Bladder microvascular endothelial cell (primary cell): ENCODE data around the gene CLEC2A. TPM values are rescaled to one million over a fixed set of nuclear protein-coding genes. Genes with fewer than 3 reads are reported as not detected.

ENCODE experiments used
- total RNA-seq: library from RNA; depleted of rRNA; stranded (reverse); fragments of >200 nt; gene quantifications from 2 replicates; pipeline ENCODE4 v1.2.3, GENCODE V29; 2014

Gene CLEC2A, protein sequence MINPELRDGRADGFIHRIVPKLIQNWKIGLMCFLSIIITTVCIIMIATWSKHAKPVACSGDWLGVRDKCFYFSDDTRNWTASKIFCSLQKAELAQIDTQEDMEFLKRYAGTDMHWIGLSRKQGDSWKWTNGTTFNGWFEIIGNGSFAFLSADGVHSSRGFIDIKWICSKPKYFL
- total RNA-seq, result not detected in 2 replicates

GRCh38 chr12:9932270-9932669, at the start of gene CLEC2A:
Gene CLEC2A (minus strand): TSS chr12:9932370. CDS start chr12:9932329, 41 bp downstream.

GRCh38 chr12:9971181-9971580, 39.0 kb upstream of the CLEC2A start, which contains the start of gene CLEC12A:
Gene CLEC12A (plus strand): TSS chr12:9971409. CDS start chr12:9971597, 188 bp downstream.

GRCh38 chr12:9881246-9881645, 50.9 kb downstream of the CLEC2A start, which contains the start of gene KLRF2:
Gene KLRF2 (plus strand): TSS chr12:9881489. CDS start chr12:9881596, 107 bp downstream.

DNA sequence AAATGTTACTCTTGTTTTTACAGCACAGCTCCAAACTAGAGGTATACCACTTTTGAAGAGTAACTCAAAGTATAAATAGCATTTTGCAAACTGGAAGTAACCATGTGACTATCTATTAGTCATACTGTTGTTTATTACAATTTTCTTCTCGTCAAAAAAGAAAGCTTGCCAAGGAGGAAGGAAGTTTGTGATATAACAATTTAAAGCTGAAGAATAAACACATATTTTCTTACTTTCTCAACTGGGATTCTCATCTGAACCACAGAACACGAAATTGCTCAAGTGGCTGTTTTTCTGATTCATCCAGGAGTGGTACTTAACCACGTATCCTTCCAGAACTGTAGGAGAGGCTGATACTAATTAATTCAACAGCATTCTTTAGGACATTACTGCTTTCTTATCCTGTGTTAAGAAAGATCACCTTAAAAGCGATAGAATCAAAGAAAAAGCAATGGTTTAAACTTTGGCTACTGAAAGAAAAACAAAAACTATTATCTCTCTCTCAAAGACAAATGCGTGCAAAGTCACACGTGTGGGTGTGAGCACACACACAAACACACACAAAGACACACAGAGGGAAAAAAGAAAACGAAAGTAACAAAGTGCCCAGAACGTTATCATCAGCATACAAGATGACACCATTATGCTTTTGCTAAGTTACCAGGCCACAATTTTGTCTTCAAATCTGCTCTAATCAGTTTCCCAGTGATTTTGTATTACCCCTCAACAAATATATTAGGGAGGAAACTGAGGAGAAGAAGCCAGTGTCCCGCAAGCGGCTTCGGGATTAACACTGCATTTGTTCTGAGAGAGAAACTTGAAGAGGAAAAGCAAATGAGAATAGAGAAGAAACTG, 62.6 kb downstream of the CLEC2A start, which contains the start of gene CLEC2B:
CLEC2B (minus strand) TSS at position 48 of the 855 bp plus-strand sequence.

Other genes with a start within 250 kb of the CLEC2A start
- gene CLECL1, start 199.3 kb downstream of the CLEC2A start, total RNA-seq, result not detected in 2 replicates
- gene CD69, start 171.5 kb downstream of the CLEC2A start, total RNA-seq, result 0.97 and 3.7 TPM in 2 replicates
- 0.16 TPM in 1 of 2 replicates, not detected in the other for gene KLRF1, start 104.9 kb downstream of the CLEC2A start, total RNA-seq
- gene CLEC2B, start 63.0 kb downstream of the CLEC2A start, total RNA-seq, result 64.6 and 79.8 TPM in 2 replicates
- not detected in 2 replicates for gene KLRF2, start 50.9 kb downstream of the CLEC2A start, total RNA-seq
- not detected in 2 replicates for gene CLEC12A, start 39.0 kb upstream of the CLEC2A start, total RNA-seq
- gene CLEC1B, start 66.8 kb upstream of the CLEC2A start, total RNA-seq, result not detected in 2 replicates
- 0.16 TPM in 1 of 2 replicates, not detected in the other for gene CLEC12B, start 78.3 kb upstream of the CLEC2A start, total RNA-seq
- gene CLEC9A, start 98.3 kb upstream of the CLEC2A start, total RNA-seq, result not detected in 2 replicates
- 22.3 and 28.0 TPM in 2 replicates for gene CLEC1A, start 166.6 kb upstream of the CLEC2A start, total RNA-seq
- gene CLEC7A, start 197.8 kb upstream of the CLEC2A start, total RNA-seq, result 0.16 and 0.25 TPM in 2 replicates
- under 0.01 TPM in 1 of 2 replicates, not detected in the other for gene OLR1, start 239.8 kb upstream of the CLEC2A start, total RNA-seq
- not detected in 2 replicates for gene TMEM52B, start 246.7 kb upstream of the CLEC2A start, total RNA-seq